ENCODE data around the gene KATNB1.
"Not testable (repeated sequence)": the region's sequence is repeated elsewhere in the genome, so short reads cannot be mapped to it uniquely, and the experiment has no call there.

Gene KATNB1

GRCh38 chr16:57727610-57728009, 8.0 kb upstream of the KATNB1 start:
- DNase-seq: no peak

GRCh38 chr16:57728336-57729181, 7.0 kb upstream of the KATNB1 start:
- DNase-seq: no peak

DNA sequence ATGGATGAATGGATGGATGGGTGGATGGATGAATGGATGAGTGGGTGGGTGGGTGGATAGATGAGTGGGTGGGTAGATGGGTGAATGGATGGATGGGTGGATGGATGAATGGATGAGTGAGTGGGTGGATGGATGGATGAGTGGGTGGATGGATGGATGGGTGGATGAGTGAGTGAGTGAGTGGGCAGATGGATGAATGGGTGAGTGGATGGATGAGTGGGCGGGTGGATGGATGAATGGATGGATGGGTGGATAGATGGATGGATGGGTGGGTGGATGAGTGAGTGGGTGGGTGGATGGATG, 6.4 kb upstream of the KATNB1 start:
- DNase-seq: no peak

- DNase-seq: not testable (repeated sequence)
These were observed 5.7 kb upstream of the KATNB1 start for GRCh38 chr16:57729852-57730251.

DNA sequence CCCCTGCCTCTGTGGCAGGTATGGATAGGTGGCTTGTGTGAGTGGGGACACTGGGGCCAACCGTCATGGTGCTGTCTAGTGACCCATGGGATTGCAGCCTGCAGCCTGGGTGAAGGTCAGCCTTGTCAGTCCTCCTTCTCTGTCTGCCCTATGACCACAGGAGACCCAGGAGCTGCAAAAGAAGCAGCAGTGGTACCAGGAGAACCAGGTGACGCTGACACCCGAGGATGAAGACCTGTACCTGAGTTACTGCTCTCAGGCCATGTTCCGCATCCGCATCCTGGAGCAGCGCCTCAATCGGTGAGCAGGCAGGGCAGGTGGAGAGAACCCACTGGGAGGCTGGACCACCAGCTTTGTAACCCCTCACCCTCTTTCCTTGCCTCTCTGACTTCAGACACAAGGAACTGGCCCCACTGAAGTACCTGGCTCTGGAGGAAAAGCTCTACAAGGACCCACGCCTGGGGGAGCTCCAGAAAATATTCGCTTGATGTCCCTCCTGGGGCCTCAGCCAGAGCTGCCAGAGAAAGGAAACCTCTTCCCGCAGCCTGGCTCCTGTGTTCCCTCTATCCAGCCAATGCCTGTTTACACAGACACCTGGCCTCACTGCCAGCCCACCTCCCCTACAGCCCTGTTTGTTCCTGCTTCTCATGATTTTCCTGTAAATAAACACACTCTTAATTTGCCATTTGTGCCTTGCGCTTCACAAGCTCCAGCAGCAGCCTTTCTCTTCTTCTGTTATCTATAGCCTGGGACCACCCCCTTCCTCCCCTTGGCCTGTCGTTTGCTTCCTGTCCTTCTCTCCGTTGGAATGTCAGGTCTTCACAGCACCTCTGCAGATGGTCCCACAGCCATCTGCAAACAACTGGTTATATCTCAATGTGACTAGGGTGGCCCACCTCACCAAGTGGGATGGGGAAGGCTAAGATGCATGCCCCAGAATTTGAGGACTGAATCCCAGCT, 4.5 kb upstream of the KATNB1 start:
- DNase-seq: no peak

GRCh38 chr16:57732037-57732436, 3.5 kb upstream of the KATNB1 start:
- no peak for DNase-seq

DNA sequence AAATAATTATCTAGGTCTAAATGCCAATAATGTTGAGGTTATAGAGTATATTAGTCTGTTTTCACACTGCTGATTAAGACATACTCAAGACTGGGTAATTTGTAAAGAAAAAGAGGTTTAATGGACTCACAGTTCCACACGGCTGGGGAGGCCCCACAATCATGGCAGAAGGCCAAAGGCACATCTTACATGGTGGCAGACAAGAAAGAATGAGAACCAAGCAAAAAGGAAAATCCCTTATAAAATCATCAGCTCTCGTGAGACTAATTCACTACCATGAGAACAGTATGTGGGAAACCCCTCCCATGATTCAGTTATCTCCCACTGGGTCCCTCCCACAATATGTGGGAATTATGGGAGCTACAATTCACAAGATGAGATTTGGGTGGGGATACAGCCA, 2.9 kb upstream of the KATNB1 start:
- no peak for DNase-seq

GRCh38 chr16:57734308-57734924, 1.2 kb upstream of the KATNB1 start:
- no peak for DNase-seq

- DNase-seq: peak; percentile 100
These were observed 430 bp upstream of the KATNB1 start for GRCh38 chr16:57734925-57735754.

DNA sequence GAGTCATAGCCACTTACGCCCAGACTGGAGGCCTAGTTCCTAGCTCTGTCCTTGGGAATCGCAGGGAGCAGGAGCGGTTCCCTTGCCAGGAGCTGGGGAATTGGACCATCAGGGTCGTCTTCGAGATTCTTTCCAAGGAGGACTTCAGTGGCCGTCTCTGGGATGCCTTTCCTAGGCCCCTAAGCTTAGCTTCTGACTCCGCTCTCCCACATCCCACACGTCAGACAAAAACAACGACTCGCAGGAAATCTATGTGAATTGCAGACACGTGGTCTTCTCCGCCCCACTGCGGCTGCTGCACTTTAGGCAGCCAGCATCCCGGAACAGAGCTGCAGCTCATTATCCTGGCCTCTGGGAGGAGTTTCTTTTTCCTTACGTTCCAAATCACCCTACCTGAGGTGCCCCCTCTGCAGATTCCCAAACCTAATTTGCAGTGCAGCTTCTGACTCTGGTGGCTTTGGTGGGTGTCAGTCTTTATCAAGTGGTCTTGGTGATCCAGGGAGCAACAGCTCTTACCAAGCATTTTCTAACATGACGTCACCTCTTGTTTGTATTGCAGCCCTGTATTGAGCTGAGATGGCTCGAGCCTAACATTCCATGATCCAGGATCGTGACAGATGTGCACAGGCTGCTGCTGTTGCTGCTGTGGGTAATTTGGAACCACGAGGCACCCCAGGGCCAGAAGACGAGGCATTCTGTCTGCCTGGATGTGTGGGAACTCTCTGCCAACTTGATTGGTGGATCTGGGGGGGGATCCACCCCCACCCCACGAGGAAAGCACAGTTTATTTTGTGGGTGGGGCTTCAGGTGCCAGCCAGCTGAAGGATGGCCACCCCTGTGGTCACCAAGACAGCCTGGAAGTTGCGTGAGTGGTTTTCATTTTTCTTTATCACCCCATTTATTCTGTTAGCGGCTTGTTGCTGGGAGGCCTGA, 1.1 kb downstream of the KATNB1 start:
- DNase-seq: no peak

- DNase-seq: no peak
These were observed 3.3 kb downstream of the KATNB1 start for GRCh38 chr16:57738844-57739243.

GRCh38 chr16:57739756-57740422, 4.3 kb downstream of the KATNB1 start:
- no peak for DNase-seq

- no peak for DNase-seq
These were observed 5.0 kb downstream of the KATNB1 start for GRCh38 chr16:57740423-57741071.

- DNase-seq: no peak
These were observed 6.2 kb downstream of the KATNB1 start for GRCh38 chr16:57741660-57742191.

DNA sequence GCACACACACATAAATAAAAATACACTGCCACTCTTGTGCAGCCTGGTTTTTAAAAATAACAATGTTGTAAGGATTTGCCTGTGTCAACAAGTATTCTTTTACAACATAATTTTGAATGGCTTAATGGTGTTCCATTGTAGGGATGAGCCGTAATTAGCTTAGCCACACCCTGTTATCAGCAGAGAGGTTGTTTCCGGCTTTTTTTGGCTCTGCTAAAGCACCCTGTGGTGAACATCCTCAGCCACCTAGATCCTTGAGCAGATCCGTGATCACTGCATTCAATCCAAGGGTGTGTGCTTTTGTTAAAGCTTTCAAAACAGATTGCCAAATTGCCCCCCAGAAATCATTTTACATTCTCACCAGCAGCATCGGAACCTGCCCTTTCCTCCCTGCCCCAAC, 7.0 kb downstream of the KATNB1 start:
- DNase-seq: no peak

- no peak for DNase-seq
These were observed 7.9 kb downstream of the KATNB1 start for GRCh38 chr16:57743458-57743857.

DNA sequence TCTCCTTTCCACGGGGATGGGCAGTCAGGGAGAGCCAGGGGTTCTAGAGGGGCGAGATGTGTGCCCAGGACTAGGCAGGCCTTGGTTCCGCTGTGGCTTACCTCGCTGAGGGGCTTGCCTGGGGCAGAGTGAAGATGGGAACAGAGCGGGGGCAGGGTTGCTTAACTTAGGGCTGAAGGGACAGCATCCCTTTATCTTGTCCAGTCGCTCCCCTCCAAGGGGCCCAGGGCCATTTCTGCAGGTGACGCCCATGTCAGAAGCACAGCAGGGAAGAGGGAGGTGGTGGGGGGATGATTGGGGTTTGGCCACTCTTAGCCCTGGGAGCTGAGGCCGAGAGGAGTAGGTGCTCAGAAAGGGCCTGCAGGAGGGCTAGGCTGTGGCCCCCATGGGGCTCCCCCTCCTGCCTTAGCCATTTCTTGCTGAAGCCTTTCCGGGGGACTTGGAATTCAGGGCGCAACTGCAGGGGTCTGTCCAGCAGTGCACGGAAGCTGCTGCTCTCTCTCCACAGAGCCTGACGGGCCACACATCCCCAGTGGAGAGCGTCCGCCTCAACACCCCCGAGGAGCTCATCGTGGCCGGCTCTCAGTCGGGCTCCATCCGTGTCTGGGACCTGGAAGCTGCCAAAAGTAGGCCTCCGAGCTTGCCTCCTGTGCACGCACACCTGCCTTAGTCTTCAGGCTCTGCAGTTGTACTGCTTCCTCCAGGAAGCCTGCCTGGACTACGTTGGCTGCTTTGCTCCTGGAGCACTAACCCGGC, 8.5 kb downstream of the KATNB1 start:
- DNase-seq: no peak

- no peak for DNase-seq
These were observed 9.0 kb downstream of the KATNB1 start for GRCh38 chr16:57744642-57744903.

DNA sequence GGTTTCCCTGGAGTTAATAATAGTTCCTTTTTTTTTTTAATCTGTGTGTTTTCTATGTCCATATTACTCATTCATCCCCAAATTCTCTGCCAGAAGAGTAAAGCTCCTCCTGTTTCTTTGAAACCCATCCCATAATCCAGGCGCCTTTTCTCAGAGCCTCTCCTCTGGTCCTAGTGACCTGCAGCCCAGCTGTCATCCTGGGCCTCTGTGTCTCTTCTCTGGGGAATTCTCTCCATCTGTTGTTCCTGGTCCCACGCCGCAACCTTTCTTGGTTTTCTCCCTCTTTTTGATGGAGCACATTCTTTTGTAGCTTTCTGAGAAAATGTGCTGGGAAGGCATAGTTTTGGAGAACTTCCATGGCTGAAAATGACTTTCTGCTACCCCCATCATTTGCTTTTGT, 10.2 kb downstream of the KATNB1 start:
- DNase-seq: no peak

GRCh38 chr16:57746316-57746715, 10.7 kb downstream of the KATNB1 start:
- DNase-seq: not testable (repeated sequence)

Data from amniotic stem cell (primary cell).